ENCODE data around the gene KCNQ5. TPM values are rescaled to one million over a fixed set of nuclear protein-coding genes. Genes with fewer than 3 reads are reported as not detected.

Gene KCNQ5
- total and polyA plus RNA-seq, 2 of the 8 experiments (the other 6 are each of a cell fraction or from before 2014, with no cell fraction given), result 0.83 to 1.2 TPM

DNA sequence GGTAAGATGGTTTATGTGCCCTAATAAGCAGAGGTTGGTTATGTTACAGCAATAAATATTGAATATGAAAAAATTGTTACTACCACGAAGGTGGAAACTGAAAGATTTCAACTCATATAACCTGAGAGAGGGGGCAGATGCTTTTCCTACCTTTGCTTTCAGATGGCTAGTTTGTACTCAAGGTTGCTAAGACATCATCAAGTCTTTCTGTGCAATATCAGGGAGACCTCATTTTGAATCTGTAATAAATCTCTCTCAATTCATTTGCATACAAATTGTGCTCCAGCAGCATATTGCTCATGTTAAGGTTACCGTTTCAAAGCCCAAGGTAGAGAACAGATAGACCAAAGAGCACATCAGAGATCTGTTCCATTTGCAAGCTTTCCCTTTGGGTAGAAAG, 383.0 kb downstream of the KCNQ5 start (continued):
- TF ChIP-seq TCF12 (IDR thresholded peaks at IDR 0.05; ENCODE audit: low read depth, low read length) (no peak), CHD2 (IDR thresholded peaks at IDR 0.05; ENCODE audit: low read length) (no peak), FOSL1 (IDR thresholded peaks at IDR 0.05; ENCODE audit: insufficient read depth, low read depth, low read length) (no peak), CBX5 (IDR thresholded peaks at IDR 0.05; ENCODE audit: low read depth, low read length) (no peak), BCL11A (IDR thresholded peaks at IDR 0.05; ENCODE audit: low read depth in 2 of 2, low read length in 2 of 2) (no peak)
- TF ChIP-seq, protein P1, sequence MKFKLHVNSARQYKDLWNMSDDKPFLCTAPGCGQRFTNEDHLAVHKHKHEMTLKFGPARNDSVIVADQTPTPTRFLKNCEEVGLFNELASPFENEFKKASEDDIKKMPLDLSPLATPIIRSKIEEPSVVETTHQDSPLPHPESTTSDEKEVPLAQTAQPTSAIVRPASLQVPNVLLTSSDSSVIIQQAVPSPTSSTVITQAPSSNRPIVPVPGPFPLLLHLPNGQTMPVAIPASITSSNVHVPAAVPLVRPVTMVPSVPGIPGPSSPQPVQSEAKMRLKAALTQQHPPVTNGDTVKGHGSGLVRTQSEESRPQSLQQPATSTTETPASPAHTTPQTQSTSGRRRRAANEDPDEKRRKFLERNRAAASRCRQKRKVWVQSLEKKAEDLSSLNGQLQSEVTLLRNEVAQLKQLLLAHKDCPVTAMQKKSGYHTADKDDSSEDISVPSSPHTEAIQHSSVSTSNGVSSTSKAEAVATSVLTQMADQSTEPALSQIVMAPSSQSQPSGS (IDR thresholded peaks at IDR 0.05; ENCODE audit: low read length), result no peak
- TF ChIP-seq, protein P2, sequence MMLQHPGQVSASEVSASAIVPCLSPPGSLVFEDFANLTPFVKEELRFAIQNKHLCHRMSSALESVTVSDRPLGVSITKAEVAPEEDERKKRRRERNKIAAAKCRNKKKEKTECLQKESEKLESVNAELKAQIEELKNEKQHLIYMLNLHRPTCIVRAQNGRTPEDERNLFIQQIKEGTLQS (IDR thresholded peaks at IDR 0.05; ENCODE audit: insufficient read depth, low read depth, low read length), result no peak

All from H1 (cell line).